Lung (tissue), 13 donors: ENCODE results near the gene SPATA24. TPM values are rescaled to one million over a fixed set of nuclear protein-coding genes. Genes with fewer than 3 reads are reported as not detected.
"Not testable (repeated sequence)": the region's sequence is repeated elsewhere in the genome, so short reads cannot be mapped to it uniquely, and the experiment has no call there.

Source experiments
- ATAC-seq: fragments of 200-7000 bp; cut with Tn5 transposase; one replicate; pipeline ENCODE4 v1.9.1; 2020; ENCODE audit warnings: moderate number of reproducible peaks; ENCODE audit not compliant: insufficient read depth, low FRiP score
- DNase-seq, 3 donors: peaks; one replicate each; pipeline ENCODE4 v3.0.0-alpha.2; 2013 to 2017
- H3K27ac ChIP-seq, 2 donors: one replicate each; pipeline ENCODE4 v1.5.1; 2013; ENCODE audit warnings: mild to moderate bottlenecking in 2 of 2, moderate library complexity in 2 of 2, control low read depth in 1 of 2, inconsistent platforms in 1 of 2, low read depth in 1 of 2, low read length in 1 of 2
- H3K27me3 ChIP-seq, 3 donors: one replicate each; pipeline ENCODE4 v1.5.1; 2013; ENCODE audit warnings: low read length in 2 of 3; ENCODE audit not compliant: control insufficient read depth in 3 of 3, insufficient read depth in 3 of 3
- H3K36me3 ChIP-seq, 4 donors: one replicate each; pipeline ENCODE4 v1.5.1; 2013; ENCODE audit warnings: low read length in 4 of 4, mild to moderate bottlenecking in 1 of 4, moderate library complexity in 1 of 4; ENCODE audit not compliant: control insufficient read depth in 4 of 4, insufficient read depth in 4 of 4
- H3K4me1 ChIP-seq, 5 donors: one replicate each; pipeline ENCODE4 v1.5.1; 2013; ENCODE audit warnings: low read length in 5 of 5, mild to moderate bottlenecking in 2 of 5, moderate library complexity in 1 of 5; ENCODE audit not compliant: control insufficient read depth in 5 of 5, insufficient read depth in 5 of 5
- H3K4me3 ChIP-seq: one replicate; pipeline ENCODE4 v1.5.1; 2013; ENCODE audit warnings: mild to moderate bottlenecking, control low read depth, moderate library complexity
- H3K9ac ChIP-seq, 2 donors: one replicate each; pipeline ENCODE4 v1.5.1; 2013; ENCODE audit warnings: low read length in 2 of 2, control low read depth in 1 of 2; ENCODE audit not compliant: insufficient read depth in 1 of 2
- H3K9me3 ChIP-seq, 4 donors: one replicate each; pipeline ENCODE4 v1.5.1; 2013; ENCODE audit warnings: low read length in 3 of 4, mild to moderate bottlenecking in 1 of 4, moderate library complexity in 1 of 4; ENCODE audit not compliant: control insufficient read depth in 4 of 4, insufficient read depth in 3 of 4
- CTCF ChIP-seq: IDR thresholded peaks from 2 replicates; pipeline ENCODE4 v1.5.1; 2012; ENCODE audit warnings: mild to moderate bottlenecking; ENCODE audit errors: control extremely low read depth, extremely low read depth
- WGBS, 2 donors: extraction: QIAGEN DNeasy Blood & Tissue Kit; methylation state at CpG; one replicate each; pipeline ENCODE4 v1.1.7; 2013; 5-methylcytosine and 5-hydroxymethylcytosine counted together
- polyA plus RNA-seq, 2 donors: library from polyadenylated mRNA; stranded (reverse); fragments of 200-250 nt; gene quantifications; one replicate each; pipeline ENCODE4 v1.2.1, GENCODE V29; 2013
- small RNA-seq: library from RNA; depleted of rRNA; stranded (forward); fragments of <200 nt; gene quantifications from one replicate; pipeline ENCODE3, GENCODE V24; 2014; ENCODE audit warnings: low replicate concordance
- total RNA-seq, 2 donors: library from RNA; depleted of rRNA in 1 of 2; stranded (reverse); fragments of >200 nt in 1 of 2; gene quantifications; one replicate each; pipeline ENCODE4 v1.2.1, GENCODE V29; 2014 to 2021
- donor health status: control.
- donor health status: control.
- donor health status: Bipolar disorder and iron deficiency.
- donor health status: healthy.
- donor health status: DM: yes; HTN: yes; CAD: no.

The SPATA24 gene
- total and polyA plus RNA-seq, 4 donors = 4.2 to 11.1 (median 6.2) TPM

- Histone ChIP-seq H3K9me3 (no peaks in the 10 kb centered on the region), H3K36me3 (peaks cover 4 to 8% (median 5%) of the 10 kb centered on the region in 4 donors), H3K27ac (no peak overlapping the region), H3K4me1 (peaks cover 0 to 4% (median 0%) of the 10 kb centered on the region in 5 donors), H3K9ac (no peak overlapping the region), H3K4me3 (no peak overlapping the region), H3K27me3 (no peaks in the 10 kb centered on the region)
- ATAC-seq (no peak), DNase-seq (no peak)
- no peak for TF ChIP-seq CTCF
These were observed 45.8 kb downstream of the SPATA24 start for GRCh38 chr5:139358064-139358463.

DNA sequence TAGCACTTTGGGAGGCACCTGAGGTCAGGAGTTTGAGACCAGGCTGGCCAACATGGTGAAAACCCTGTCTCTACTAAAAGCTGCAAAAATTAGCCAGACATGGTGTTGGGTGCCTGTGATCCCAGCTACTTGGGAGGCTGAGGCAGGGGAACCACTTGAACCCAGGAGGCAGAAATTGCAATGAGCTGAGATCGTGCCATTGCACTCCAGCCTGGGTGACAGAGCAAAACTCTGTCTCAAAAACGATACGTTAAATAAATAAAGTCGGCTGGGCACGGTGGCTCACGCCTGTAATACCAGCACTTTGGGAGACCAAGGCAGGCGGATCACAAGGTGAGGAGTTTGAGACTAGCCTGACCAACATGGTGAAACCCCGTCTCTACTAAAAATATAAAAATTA lies 48.0 kb downstream of the SPATA24 start:
- H3K27me3 ChIP-seq, H3K27ac ChIP-seq, H3K4me1 ChIP-seq, H3K9ac ChIP-seq, H3K36me3 ChIP-seq, H3K9me3 ChIP-seq, ATAC-seq, H3K4me3 ChIP-seq, DNase-seq: not testable (repeated sequence)
- 95 to 97% methylated on average over 8 of the region's 8 CpGs for WGBS, 2 donors

DNA sequence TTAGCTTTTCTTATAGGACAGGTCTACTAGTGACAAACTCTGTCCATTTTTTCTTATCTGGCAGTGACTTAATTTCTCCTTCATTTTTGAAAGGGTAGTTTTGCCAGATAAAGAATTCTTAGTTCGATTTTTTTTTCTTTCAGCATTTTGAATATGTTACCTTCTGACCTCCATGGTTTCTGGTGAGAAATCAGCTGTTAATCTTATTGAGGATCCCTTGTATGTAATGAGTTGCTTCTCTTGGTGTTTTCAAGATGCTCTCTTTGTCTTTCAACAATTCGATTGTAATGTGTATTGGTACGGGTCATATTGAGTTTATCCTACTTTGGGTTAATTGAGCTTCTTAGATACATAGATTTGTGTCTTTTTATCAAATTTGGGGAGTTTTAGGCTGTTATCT lies 49.7 kb downstream of the SPATA24 start:
- WGBS, 2 donors = 97 to 99% methylated on average over 3 of the region's 3 CpGs
- DNase-seq (no peak), ATAC-seq (no peak)
- no peak overlapping the region for H3K4me3 ChIP-seq
- no peak overlapping the region for H3K27ac ChIP-seq
- H3K36me3 ChIP-seq = peaks cover 0 to 6% (median 6%) of the 10 kb centered on the region in 4 donors
- H3K4me1 ChIP-seq = peaks cover 0 to 2% (median 0%) of the 10 kb centered on the region in 5 donors
- H3K9ac ChIP-seq = no peak overlapping the region
- no peak for TF ChIP-seq CTCF
- no peaks in the 10 kb centered on the region for H3K27me3 ChIP-seq
- H3K9me3 ChIP-seq = no peaks in the 10 kb centered on the region

DNA sequence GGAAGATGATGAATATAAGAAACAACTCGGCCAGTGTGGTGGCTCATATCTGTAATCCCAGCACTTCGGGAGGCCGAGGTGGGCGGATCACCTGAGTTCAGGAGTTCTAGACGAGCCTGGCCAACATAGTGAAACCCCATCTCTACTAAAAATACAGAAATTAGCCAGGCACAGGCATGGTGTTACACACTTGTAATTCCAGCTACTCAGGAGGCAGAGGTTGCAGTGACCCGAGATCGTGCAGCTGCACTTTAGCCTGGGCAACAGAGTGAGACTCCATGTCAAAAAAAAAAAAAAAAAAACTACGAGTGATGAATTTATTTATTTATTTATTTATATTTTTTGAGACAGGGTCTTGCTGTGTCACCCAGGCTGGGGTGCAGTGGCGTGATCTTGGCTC lies 56.0 kb downstream of the SPATA24 start:
- H3K4me3 ChIP-seq, H3K9me3 ChIP-seq, ATAC-seq, H3K36me3 ChIP-seq, DNase-seq, H3K27me3 ChIP-seq, H3K27ac ChIP-seq, H3K9ac ChIP-seq: not testable (repeated sequence)
- H3K4me1 ChIP-seq = peaks cover 0 to 14% (median 4%) of the 10 kb centered on the region in 5 donors
- WGBS, 2 donors = 93 to 94% methylated on average over 9 of the region's 9 CpGs

Small RNA genes lying within 50 kb of the gene (small RNA-seq; reads per million reads assigned to genes)
- 0.39 reads per million, percentile 48 among the genes with 10 or more reads in this experiment for gene RNU5B-4P

Other genes with a start within 250 kb of the SPATA24 start
- 10 to 100 TPM; 38.5 to 77.6 TPM for gene SIL1, start 205.7 kb downstream of the SPATA24 start, total RNA-seq
- gene SIL1, start 205.7 kb downstream of the SPATA24 start, polyA plus RNA-seq = 100 to 1,000 TPM in 1 of 2 donors, 10 to 100 TPM in 1; 79.2 to 109 TPM
- 100 to 1,000 TPM; 103 to 461 TPM for gene MATR3, start 110.3 kb downstream of the SPATA24 start, total RNA-seq
- 10 to 100 TPM; 89.9 to 96.7 TPM for gene MATR3, start 110.3 kb downstream of the SPATA24 start, polyA plus RNA-seq
- gene PAIP2, start 62.2 kb downstream of the SPATA24 start, total RNA-seq = 10 to 100 TPM; 55.6 to 82.3 TPM
- 10 to 100 TPM; 58.9 to 83.1 TPM for gene PAIP2, start 62.2 kb downstream of the SPATA24 start, polyA plus RNA-seq
- 1 to 10 TPM; 1.3 to 4.4 TPM for gene SLC23A1, start 20.8 kb downstream of the SPATA24 start, total RNA-seq
- gene SLC23A1, start 20.8 kb downstream of the SPATA24 start, polyA plus RNA-seq = under 1 TPM; 0.30 to 0.32 TPM
- 10 to 100 TPM; 12.2 to 14.8 TPM for gene MZB1, start 14.2 kb downstream of the SPATA24 start, total RNA-seq
- gene MZB1, start 14.2 kb downstream of the SPATA24 start, polyA plus RNA-seq = 10 to 100 TPM in 1 of 2 donors, 1 to 10 TPM in 1; 2.5 to 13.4 TPM
- 1 to 10 TPM in 1 of 2 donors, under 1 TPM in 1; 0.46 to 2.2 TPM for gene PROB1, start 9.0 kb downstream of the SPATA24 start, total RNA-seq
- gene PROB1, start 9.0 kb downstream of the SPATA24 start, polyA plus RNA-seq = under 1 TPM; 0.33 to 0.98 TPM
- gene DNAJC18, start 35.4 kb upstream of the SPATA24 start, total RNA-seq = 1 to 10 TPM; 8.0 to 9.4 TPM
- 10 to 100 TPM in 1 of 2 donors, 1 to 10 TPM in 1; 2.2 to 10.7 TPM for gene DNAJC18, start 35.4 kb upstream of the SPATA24 start, polyA plus RNA-seq
- gene ECSCR, start 58.7 kb upstream of the SPATA24 start, total RNA-seq = 10 to 100 TPM; 46.2 to 46.7 TPM
- 10 to 100 TPM; 24.6 to 55.7 TPM for gene ECSCR, start 58.7 kb upstream of the SPATA24 start, polyA plus RNA-seq
- not detected for gene SMIM33, start 66.9 kb upstream of the SPATA24 start, total RNA-seq
- gene SMIM33, start 66.9 kb upstream of the SPATA24 start, polyA plus RNA-seq = under 1 TPM in 1 of 2 donors, not detected in 1; 0.17 TPM
- 100 to 1,000 TPM; 144 to 204 TPM for gene STING1, start 78.7 kb upstream of the SPATA24 start, total RNA-seq
- gene STING1, start 78.7 kb upstream of the SPATA24 start, polyA plus RNA-seq = 100 to 1,000 TPM in 1 of 2 donors, 10 to 100 TPM in 1; 54.3 to 114 TPM
- gene UBE2D2, start 157.2 kb upstream of the SPATA24 start, total RNA-seq = 10 to 100 TPM; 89.6 to 92.8 TPM
- 10 to 100 TPM; 84.1 to 97.8 TPM for gene UBE2D2, start 157.2 kb upstream of the SPATA24 start, polyA plus RNA-seq
- 10 to 100 TPM; 26.5 to 39.8 TPM for gene CXXC5, start 244.3 kb upstream of the SPATA24 start, total RNA-seq
- 10 to 100 TPM; 20.7 to 23.5 TPM for gene CXXC5, start 244.3 kb upstream of the SPATA24 start, polyA plus RNA-seq